Keratinocyte (primary cell): ENCODE results near the gene SH3BP5L. TPM values are rescaled to one million over a fixed set of nuclear protein-coding genes. Genes with fewer than 3 reads are reported as not detected.

Experiments used
- DNase-seq: peaks from one replicate; pipeline ENCODE4 v3.0.0-alpha.2; 2011; ENCODE audit warnings: low read depth, missing footprints, low spot score
- FAIRE-seq: peaks from 2 replicates; lab custom pipeline; 2011; peaks lifted over from hg19 to GRCh38; lab: Jason Lieb, UNC
- H2AFZ ChIP-seq: 2 replicates; pipeline ENCODE4 v1.6.0; 2012; ENCODE audit warnings: low read length, control low read depth, inconsistent platforms; ENCODE audit not compliant: control insufficient read depth
- H3K27ac ChIP-seq: 2 replicates; pipeline ENCODE4 v1.5.1; 2011; ENCODE audit warnings: low read length; ENCODE audit not compliant: control insufficient read depth, insufficient read depth
- H3K27me3 ChIP-seq: 3 replicates; pipeline ENCODE4 v1.6.0; 2011; ENCODE audit warnings: low read length; ENCODE audit not compliant: control insufficient read depth, insufficient read depth; ENCODE audit errors: extremely low read depth
- H3K36me3 ChIP-seq, 2 experiments: 2 replicates in 1 of 2; 3 replicates in 1 of 2; pipeline ENCODE4 v1.5.1; 2011; ENCODE audit warnings: low read length in 2 of 2, mild to moderate bottlenecking in 1 of 2; ENCODE audit not compliant: control insufficient read depth in 2 of 2, insufficient read depth in 2 of 2; ENCODE audit errors: extremely low read depth in 1 of 2
- H3K4me1 ChIP-seq: 3 replicates; pipeline ENCODE4 v1.5.1; 2011; ENCODE audit warnings: low read length; ENCODE audit not compliant: control insufficient read depth, insufficient read depth; ENCODE audit errors: extremely low read depth
- H3K4me2 ChIP-seq: 3 replicates; pipeline ENCODE4 v1.6.0; 2011; ENCODE audit warnings: low read depth, low read length; ENCODE audit not compliant: control insufficient read depth, insufficient read depth; ENCODE audit errors: extremely low read depth
- H3K4me3 ChIP-seq, 3 experiments: fragments of 200-600 bp in 1 of 3; sonication (generic) in 1 of 3; 2 replicates in 2 of 3; 3 replicates in 1 of 3; pipeline ENCODE4 v1.5.1; 2011 to 2016; ENCODE audit warnings: low read length in 3 of 3, mild to moderate bottlenecking in 3 of 3, control low read depth in 2 of 3, inconsistent platforms in 1 of 3, low read depth in 1 of 3, mixed read lengths in 1 of 3, mixed run types in 1 of 3, moderate library complexity in 1 of 3; ENCODE audit not compliant: control insufficient read depth in 2 of 3, insufficient read depth in 2 of 3; ENCODE audit errors: extremely low read depth in 1 of 3
- H3K79me2 ChIP-seq: 2 replicates; pipeline ENCODE4 v1.6.0; 2012; ENCODE audit warnings: low read length; ENCODE audit not compliant: control insufficient read depth, insufficient read depth
- H3K9ac ChIP-seq: 3 replicates; pipeline ENCODE4 v1.6.0; 2011; ENCODE audit warnings: low read length; ENCODE audit not compliant: control insufficient read depth, insufficient read depth; ENCODE audit errors: extremely low read depth
- H3K9me1 ChIP-seq: 3 replicates; pipeline ENCODE4 v1.6.0; 2011; ENCODE audit warnings: low read length; ENCODE audit not compliant: control insufficient read depth, insufficient read depth; ENCODE audit errors: extremely low read depth
- H3K9me3 ChIP-seq: 2 replicates; pipeline ENCODE4 v1.5.1; 2012; ENCODE audit warnings: low read depth, low read length; ENCODE audit not compliant: control insufficient read depth
- H4K20me1 ChIP-seq: 3 replicates; pipeline ENCODE4 v1.6.0; 2011; ENCODE audit warnings: low read length; ENCODE audit not compliant: control insufficient read depth, insufficient read depth; ENCODE audit errors: extremely low read depth
- CTCF ChIP-seq, 3 experiments: IDR thresholded peaks in 1 of 3; conservative IDR thresholded peaks in 1 of 3; optimal IDR thresholded peaks in 1 of 3; 2 replicates in 2 of 3; 3 replicates in 1 of 3; pipeline versions ENCODE3 to v1.5.1; 2011; ENCODE audit warnings: low read length in 3 of 3, mild to moderate bottlenecking in 3 of 3, moderate library complexity in 2 of 3, control low read depth in 1 of 3, inconsistent platforms in 1 of 3; ENCODE audit not compliant: insufficient read depth in 2 of 3; ENCODE audit errors: extremely low read depth in 1 of 3
- EZH2 ChIP-seq: IDR thresholded peaks from one replicate; pipeline ENCODE4 v1.6.1; 2012; ENCODE audit warnings: inconsistent platforms, mild to moderate bottlenecking, low read length, moderate library complexity
- dilution Hi-C: fragments of 300-500 bp; cut with MboI; formaldehyde crosslinking; loops from one replicate; pipeline ENCODE4 v1.7.0; 2020; ENCODE audit warnings: low sequenced_read_pairs; ENCODE audit not compliant: extremely low pct_ligation_motif_present
- polyA plus RNA-seq, 5 experiments: library from polyadenylated mRNA; depleted of rRNA in 3 of 5; stranded (reverse) in 3 of 5; stranded (forward) in 1 of 5; unstranded in 1 of 5; fragments of >200 nt; gene quantifications; 1 replicate in 1 of 5; 2 replicates in 3 of 5; 3 replicates in 1 of 5; pipeline versions ENCODE4 v1.2.1 to v1.2.3, GENCODE V29; 2011 to 2012; ENCODE audit warnings: missing spikeins in 2 of 5, low read depth in 1 of 5, low replicate concordance in 1 of 5

SH3BP5L gene
- polyA plus RNA-seq, 1 donor (not counting 4 experiments of a cell fraction or from before 2014, with no cell fraction given), result 13.2 TPM

- H3K79me2 ChIP-seq, result peaks cover 23% of the 10 kb centered on the region
- TF ChIP-seq EZH2, result no peak
- TF ChIP-seq CTCF (optimal IDR thresholded peaks at IDR 0.05 in 1 of 3, IDR thresholded peaks at IDR 0.05 in 1 of 3, conservative IDR thresholded peaks at IDR 0.05 in 1 of 3; ENCODE audit: extremely low read depth in 1 of 3, insufficient read depth in 2 of 3, low read length in 3 of 3), result peak; percentile 28 to 64 (median 44)
- no peak for DNase-seq
- H3K27ac ChIP-seq, result peak overlapping the region; percentile 86
- H3K4me2 ChIP-seq, result peak overlapping the region; percentile 95
- H3K9ac ChIP-seq, result peak overlapping the region; percentile 85
- FAIRE-seq, result no peak
- peaks cover 23 to 33% of the 10 kb centered on the region in 2 experiments for H3K36me3 ChIP-seq
- dilution Hi-C loops, result no loop called here
- H3K27me3 ChIP-seq, result no peaks in the 10 kb centered on the region
- H3K9me3 ChIP-seq, result no peaks in the 10 kb centered on the region
- peak overlapping the region; percentile 77 for H2AFZ ChIP-seq
- H4K20me1 ChIP-seq, result no peaks in the 10 kb centered on the region
- peaks cover 33% of the 10 kb centered on the region for H3K4me1 ChIP-seq
- peak overlapping the region; percentile 63 to 81 (median 76) for H3K4me3 ChIP-seq
- H3K9me1 ChIP-seq, result no peaks in the 10 kb centered on the region
Observed at GRCh38 chr1:248858096-248858890, 32.6 kb upstream of the SH3BP5L start.

GRCh38 chr1:248857749-248858095 is 32.0 kb upstream of the SH3BP5L start:
- dilution Hi-C loops, result no loop called here
- no peaks in the 10 kb centered on the region for H3K9me1 ChIP-seq
- peaks cover 27 to 33% of the 10 kb centered on the region in 2 experiments for H3K36me3 ChIP-seq
- no peaks in the 10 kb centered on the region for H4K20me1 ChIP-seq
- H3K27me3 ChIP-seq, result no peaks in the 10 kb centered on the region
- peak overlapping the region; percentile 63 to 81 (median 76) for H3K4me3 ChIP-seq
- peaks cover 23% of the 10 kb centered on the region for H3K79me2 ChIP-seq
- peak overlapping the region; percentile 95 for H3K4me2 ChIP-seq
- peaks cover 29% of the 10 kb centered on the region for H3K4me1 ChIP-seq
- peak overlapping the region; percentile 86 for H3K27ac ChIP-seq
- FAIRE-seq, result no peak
- peak overlapping the region; percentile 85 for H3K9ac ChIP-seq
- H3K9me3 ChIP-seq, result no peaks in the 10 kb centered on the region
- no peak for DNase-seq
- TF ChIP-seq CTCF (optimal IDR thresholded peaks at IDR 0.05 in 1 of 3, IDR thresholded peaks at IDR 0.05 in 1 of 3, conservative IDR thresholded peaks at IDR 0.05 in 1 of 3; ENCODE audit: extremely low read depth in 1 of 3, insufficient read depth in 2 of 3, low read length in 3 of 3) (no peak), EZH2 (no peak)
- peak overlapping the region; percentile 57 for H2AFZ ChIP-seq
